NB4 (cell line): ENCODE results near the gene COL4A6.

Experiments used
- POLR2A ChIP-seq: IDR thresholded peaks from 2 replicates; pipeline ENCODE4 v1.6.1; 2011; ENCODE audit warnings: mild to moderate bottlenecking; ENCODE audit not compliant: insufficient read length; ENCODE audit errors: extremely low read depth
- TF ChIP-seq, protein P1 (sequence below): IDR thresholded peaks from one replicate; pipeline ENCODE4 v1.5.1; 2012; ENCODE audit warnings: low read depth, low read length

DNA sequence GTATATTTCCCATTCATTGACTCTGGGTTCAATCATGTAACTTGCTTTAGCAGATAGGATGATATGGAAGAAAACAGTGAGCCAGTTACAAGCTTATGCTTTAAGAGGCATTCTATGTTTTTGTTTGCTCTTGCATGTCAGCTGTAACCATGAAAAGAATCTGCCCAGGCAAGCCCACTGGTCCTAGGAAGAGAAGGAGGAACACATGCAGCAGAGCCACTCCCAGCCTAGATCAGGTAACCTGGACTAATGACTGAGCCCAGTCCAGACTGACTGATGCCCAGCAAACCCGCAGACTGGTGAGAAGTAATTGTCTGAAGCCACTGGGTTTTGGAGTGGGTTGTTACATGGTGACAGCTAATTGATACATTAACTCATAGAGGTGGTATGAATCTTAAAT, 167.9 kb downstream of the COL4A6 start:
- TF ChIP-seq, protein P1, sequence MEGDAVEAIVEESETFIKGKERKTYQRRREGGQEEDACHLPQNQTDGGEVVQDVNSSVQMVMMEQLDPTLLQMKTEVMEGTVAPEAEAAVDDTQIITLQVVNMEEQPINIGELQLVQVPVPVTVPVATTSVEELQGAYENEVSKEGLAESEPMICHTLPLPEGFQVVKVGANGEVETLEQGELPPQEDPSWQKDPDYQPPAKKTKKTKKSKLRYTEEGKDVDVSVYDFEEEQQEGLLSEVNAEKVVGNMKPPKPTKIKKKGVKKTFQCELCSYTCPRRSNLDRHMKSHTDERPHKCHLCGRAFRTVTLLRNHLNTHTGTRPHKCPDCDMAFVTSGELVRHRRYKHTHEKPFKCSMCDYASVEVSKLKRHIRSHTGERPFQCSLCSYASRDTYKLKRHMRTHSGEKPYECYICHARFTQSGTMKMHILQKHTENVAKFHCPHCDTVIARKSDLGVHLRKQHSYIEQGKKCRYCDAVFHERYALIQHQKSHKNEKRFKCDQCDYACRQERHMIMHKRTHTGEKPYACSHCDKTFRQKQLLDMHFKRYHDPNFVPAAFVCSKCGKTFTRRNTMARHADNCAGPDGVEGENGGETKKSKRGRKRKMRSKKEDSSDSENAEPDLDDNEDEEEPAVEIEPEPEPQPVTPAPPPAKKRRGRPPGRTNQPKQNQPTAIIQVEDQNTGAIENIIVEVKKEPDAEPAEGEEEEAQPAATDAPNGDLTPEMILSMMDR, result no peak
- no peak for TF ChIP-seq POLR2A
